Glutamatergic neuron (in vitro differentiated cells): ENCODE results near the gene MEF2B. TPM values are rescaled to one million over a fixed set of nuclear protein-coding genes. Genes with fewer than 3 reads are reported as not detected.
A peak's percentile ranks its signal among the peaks of the same experiment; 100 is the strongest.

ENCODE experiments used
- DNase-seq: peaks from one replicate; pipeline ENCODE4 v3.0.0; 2022
- H3K27ac Mint-ChIP-seq: one replicate; pipeline ENCODE4 v1.8.0; 2020; ENCODE audit warnings: mild to moderate bottlenecking, mixed read lengths, inconsistent platforms; ENCODE audit not compliant: unreplicated experiment
- H3K27me3 Mint-ChIP-seq: one replicate; pipeline ENCODE4 v1.8.0; 2020; ENCODE audit warnings: mild to moderate bottlenecking, moderate library complexity, mixed read lengths, inconsistent platforms; ENCODE audit not compliant: unreplicated experiment
- H3K36me3 Mint-ChIP-seq: one replicate; pipeline ENCODE4 v1.8.0; 2020; ENCODE audit warnings: mild to moderate bottlenecking, mixed read lengths, inconsistent platforms; ENCODE audit not compliant: unreplicated experiment
- H3K4me1 Mint-ChIP-seq: one replicate; pipeline ENCODE4 v1.8.0; 2020; ENCODE audit warnings: mild to moderate bottlenecking, low read depth, mixed read lengths, inconsistent platforms; ENCODE audit not compliant: unreplicated experiment
- H3K4me3 Mint-ChIP-seq: one replicate; pipeline ENCODE4 v1.8.0; 2020; ENCODE audit warnings: mild to moderate bottlenecking, mixed read lengths, inconsistent platforms; ENCODE audit not compliant: unreplicated experiment
- H3K9me3 Mint-ChIP-seq: one replicate; pipeline ENCODE4 v1.8.0; 2020; ENCODE audit warnings: mild to moderate bottlenecking, moderate library complexity, mixed read lengths, inconsistent platforms; ENCODE audit not compliant: unreplicated experiment
- CTCF ChIP-seq: fragments of 200-600 bp; sonication (generic); IDR thresholded peaks from one replicate; pipeline ENCODE4 v1.5.0; 2021; ENCODE audit not compliant: partially characterized antibody, unreplicated experiment
- long read RNA-seq: library from polyadenylated mRNA; unstranded; transcript quantifications from one replicate; pipeline ENCODE4 v2.0.0, GENCODE V29; 2020; ENCODE audit not compliant: unreplicated experiment
- total RNA-seq: library from RNA; stranded (reverse); fragmentation: NEBNext Ultra II Directional; extraction: Animal tissue kit (Norgen Biotek cat#: 25700); gene quantifications from one replicate; pipeline ENCODE4 v1.2.1, GENCODE V29; 2021; ENCODE audit not compliant: unreplicated experiment

Gene MEF2B
- total RNA-seq, result 1.7 TPM
- long read RNA-seq, result 0 reads

GRCh38 chr19:19170053-19170872 lies at the start of gene MEF2B:
MEF2B (minus strand) TSS chr19:19170263; CDS start chr19:19150735, 19,528 bp downstream.
- TF ChIP-seq CTCF, result no peak
- peak within 1 kb of the TSS; percentile 81 for H3K4me3 Mint-ChIP-seq
- DNase-seq, result peak; percentile 89
- H3K9me3 Mint-ChIP-seq, result peaks cover 4% of the 10 kb centered on the region
- H3K36me3 Mint-ChIP-seq, result no peaks in the 10 kb centered on the region
- H3K27ac Mint-ChIP-seq, result no peak within 1 kb of the TSS
- H3K27me3 Mint-ChIP-seq, result peaks cover 10% of the 10 kb centered on the region
- peaks cover 8% of the 10 kb centered on the region for H3K4me1 Mint-ChIP-seq

GRCh38 chr19:19218911-19219310 lies 48.8 kb upstream of the MEF2B start:
- Mint-ChIP-seq H3K9me3 (peaks cover 2% of the 10 kb centered on the region), H3K27me3 (peaks cover 8% of the 10 kb centered on the region), H3K4me1 (peaks cover 11% of the 10 kb centered on the region), H3K27ac (no peak overlapping the region), H3K36me3 (peaks cover 8% of the 10 kb centered on the region), H3K4me3 (no peak overlapping the region)
- DNase-seq, result no peak
- TF ChIP-seq CTCF, result no peak

- peaks cover 10% of the 10 kb centered on the region for H3K27me3 Mint-ChIP-seq
- DNase-seq, result no peak
- TF ChIP-seq CTCF, result no peak
- H3K9me3 Mint-ChIP-seq, result peaks cover 2% of the 10 kb centered on the region
- H3K36me3 Mint-ChIP-seq, result peaks cover 4% of the 10 kb centered on the region
- no peak overlapping the region for H3K27ac Mint-ChIP-seq
- H3K4me3 Mint-ChIP-seq, result peak overlapping the region; percentile 20
- peaks cover 18% of the 10 kb centered on the region for H3K4me1 Mint-ChIP-seq
These were observed 47.0 kb upstream of the MEF2B start for GRCh38 chr19:19217099-19217498.

GRCh38 chr19:19215792-19216191 lies 45.7 kb upstream of the MEF2B start:
- Mint-ChIP-seq H3K27me3 (peaks cover 14% of the 10 kb centered on the region), H3K36me3 (peaks cover 4% of the 10 kb centered on the region), H3K9me3 (peaks cover 5% of the 10 kb centered on the region), H3K4me1 (peaks cover 19% of the 10 kb centered on the region), H3K27ac (no peak overlapping the region), H3K4me3 (peak overlapping the region; percentile 42)
- DNase-seq, result no peak
- TF ChIP-seq CTCF, result no peak

GRCh38 chr19:19214892-19215291 lies 44.8 kb upstream of the MEF2B start:
- Mint-ChIP-seq H3K9me3 (peaks cover 5% of the 10 kb centered on the region), H3K36me3 (peaks cover 4% of the 10 kb centered on the region), H3K27ac (peak overlapping the region; percentile 84), H3K27me3 (peaks cover 16% of the 10 kb centered on the region), H3K4me3 (peak overlapping the region; percentile 89), H3K4me1 (peaks cover 22% of the 10 kb centered on the region)
- no peak for TF ChIP-seq CTCF
- DNase-seq, result no peak
